Activated CD4-positive, alpha-beta memory T cell treated with anti-CD3 and anti-CD28 coated beads for 36 hours (primary cell): ENCODE results near the gene MBTPS2. TPM values are rescaled to one million over a fixed set of nuclear protein-coding genes. Genes with fewer than 3 reads are reported as not detected.

Experiments used
- CTCF ChIA-PET: fragments of 350-600 bp; sonication (Branson Sonifier 250); formaldehyde crosslinking; loops from one replicate; lab custom pipeline; 2021; ENCODE audit warnings: antibody characterized with exemption, inconsistent platforms; lab: Charles Lee
- POLR2A ChIA-PET: fragments of 350-600 bp; sonication (Branson Sonifier 250); formaldehyde crosslinking; loops from one replicate; lab custom pipeline; 2021; ENCODE audit warnings: antibody characterized with exemption; lab: Charles Lee
- DNase-seq: peaks from one replicate; pipeline ENCODE4 v3.0.0-alpha.2; 2020
- H3K27ac Mint-ChIP-seq: one replicate; pipeline ENCODE4 v1.8.0; 2021; ENCODE audit warnings: mixed read lengths
- H3K27me3 Mint-ChIP-seq: one replicate; pipeline ENCODE4 v1.8.0; 2021; ENCODE audit warnings: mixed read lengths
- H3K36me3 Mint-ChIP-seq: one replicate; pipeline ENCODE4 v1.8.0; 2021; ENCODE audit warnings: mixed read lengths
- H3K4me1 Mint-ChIP-seq: one replicate; pipeline ENCODE4 v1.8.0; 2021; ENCODE audit warnings: low read depth, mixed read lengths
- H3K4me3 Mint-ChIP-seq: one replicate; pipeline ENCODE4 v1.8.0; 2021; ENCODE audit warnings: mild to moderate bottlenecking, mixed read lengths
- H3K9me3 Mint-ChIP-seq: one replicate; pipeline ENCODE4 v1.8.0; 2021; ENCODE audit warnings: mixed read lengths
- intact Hi-C: fragments of 100-400 bp; cut with micrococcal nuclease; formaldehyde crosslinking; loops from one replicate; pipeline ENCODE4 v1.15.1; 2023
- total RNA-seq, 2 experiments: library from RNA; stranded (reverse); gene quantifications; one replicate each; pipeline ENCODE4 v1.2.3, GENCODE V29; 2021

The MBTPS2 gene
- total RNA-seq, 2 experiments from 2014 or later = 5.1 to 6.5 TPM

- H3K27ac Mint-ChIP-seq = no peak overlapping the region
Observed at GRCh38 chrX:21821875-21822274, 17.5 kb upstream of the MBTPS2 start.

GRCh38 chrX:21831496-21831895, 7.9 kb upstream of the MBTPS2 start:
- no peak overlapping the region for H3K27ac Mint-ChIP-seq
- H3K4me3 Mint-ChIP-seq = no peak overlapping the region

More at GRCh38 chrX:21821875-21822274, 17.5 kb upstream of the MBTPS2 start:
- ChIA-PET POLR2A (no interaction called here), CTCF (no interaction called here)
- Mint-ChIP-seq H3K36me3 (no peaks in the 10 kb centered on the region), H3K27me3 (no peaks in the 10 kb centered on the region), H3K4me1 (no peaks in the 10 kb centered on the region), H3K4me3 (no peak overlapping the region), H3K9me3 (no peaks in the 10 kb centered on the region)
- intact Hi-C loops = no loop called here
- DNase-seq = no peak

GRCh38 chrX:21837056-21837455, 2.4 kb upstream of the MBTPS2 start:
- Mint-ChIP-seq H3K27ac (no peak overlapping the region), H3K36me3 (no peaks in the 10 kb centered on the region), H3K27me3 (no peaks in the 10 kb centered on the region), H3K9me3 (no peaks in the 10 kb centered on the region), H3K4me1 (peaks cover 14% of the 10 kb centered on the region), H3K4me3 (no peak overlapping the region)
- ChIA-PET CTCF (no interaction called here), POLR2A (no interaction called here)
- DNase-seq = no peak
- intact Hi-C loops = no loop called here

More at GRCh38 chrX:21831496-21831895, 7.9 kb upstream of the MBTPS2 start:
- Mint-ChIP-seq H3K9me3 (no peaks in the 10 kb centered on the region), H3K4me1 (no peaks in the 10 kb centered on the region), H3K36me3 (no peaks in the 10 kb centered on the region), H3K27me3 (no peaks in the 10 kb centered on the region)
- no peak for DNase-seq
- ChIA-PET CTCF (no interaction called here), POLR2A (no interaction called here)
- intact Hi-C loops = no loop called here

- Mint-ChIP-seq H3K36me3 (peaks cover 3% of the 10 kb centered on the region), H3K27me3 (no peaks in the 10 kb centered on the region), H3K9me3 (no peaks in the 10 kb centered on the region), H3K27ac (peak overlapping the region; percentile 90), H3K4me3 (peak overlapping the region; percentile 84), H3K4me1 (peaks cover 14% of the 10 kb centered on the region)
- ChIA-PET POLR2A (interaction anchor here (1.0 kb wide), 1 partner anchor 103 kb away, joined by 5 read pairs; no protein-coding TSS in a partner anchor), CTCF (interaction anchor here (1.0 to 1.4 kb wide), 4 partner anchors 133 to 298 kb away, joined by 3 to 6 read pairs (median 4); no protein-coding TSS in a partner anchor)
- no peak for DNase-seq
- intact Hi-C loops = loop anchor here (1.0 kb wide), 1 partner anchor 101 kb away; the partner anchor contains the start of gene SMS
Observed at GRCh38 chrX:21838937-21839333, 482 bp upstream of the MBTPS2 start.

GRCh38 chrX:21840193-21840545, 752 bp downstream of the MBTPS2 start:
- no peaks in the 10 kb centered on the region for H3K27me3 Mint-ChIP-seq
- ChIA-PET POLR2A (no interaction called here), CTCF (interaction anchor here (1.4 kb wide), 1 partner anchor 221 kb away, joined by 5 read pairs; no protein-coding TSS in a partner anchor)
- H3K9me3 Mint-ChIP-seq = no peaks in the 10 kb centered on the region
- peaks cover 14% of the 10 kb centered on the region for H3K4me1 Mint-ChIP-seq
- peak overlapping the region; percentile 84 for H3K4me3 Mint-ChIP-seq
- H3K36me3 Mint-ChIP-seq = peaks cover 4% of the 10 kb centered on the region
- peak; percentile 58 for DNase-seq
- intact Hi-C loops = loop anchor here (1.0 kb wide), 2 partner anchors 86 to 132 kb away; no protein-coding TSS in a partner anchor
- peak overlapping the region; percentile 90 for H3K27ac Mint-ChIP-seq

- no peak overlapping the region for H3K27ac Mint-ChIP-seq
Observed at GRCh38 chrX:21843179-21843578, 3.8 kb downstream of the MBTPS2 start.

GRCh38 chrX:21845096-21845495, 5.7 kb downstream of the MBTPS2 start:
- no peaks in the 10 kb centered on the region for H3K27me3 Mint-ChIP-seq
- H3K36me3 Mint-ChIP-seq = peaks cover 7% of the 10 kb centered on the region
- CTCF ChIA-PET = no interaction called here
- DNase-seq = no peak
- POLR2A ChIA-PET = no interaction called here
- H3K4me1 Mint-ChIP-seq = peaks cover 12% of the 10 kb centered on the region
- no peak overlapping the region for H3K27ac Mint-ChIP-seq
- no peak overlapping the region for H3K4me3 Mint-ChIP-seq
- no peaks in the 10 kb centered on the region for H3K9me3 Mint-ChIP-seq
- intact Hi-C loops = no loop called here

More at GRCh38 chrX:21843179-21843578, 3.8 kb downstream of the MBTPS2 start:
- ChIA-PET CTCF (interaction anchor here (1.7 kb wide), 1 partner anchor 142 kb away, joined by 7 read pairs; no protein-coding TSS in a partner anchor), POLR2A (no interaction called here)
- Mint-ChIP-seq H3K4me3 (no peak overlapping the region), H3K9me3 (no peaks in the 10 kb centered on the region), H3K27me3 (no peaks in the 10 kb centered on the region), H3K36me3 (peaks cover 7% of the 10 kb centered on the region), H3K4me1 (peaks cover 13% of the 10 kb centered on the region)
- no peak for DNase-seq
- intact Hi-C loops = no loop called here

- Mint-ChIP-seq H3K27ac (no peak overlapping the region), H3K4me3 (no peak overlapping the region), H3K4me1 (no peaks in the 10 kb centered on the region), H3K9me3 (no peaks in the 10 kb centered on the region), H3K36me3 (peaks cover 7% of the 10 kb centered on the region), H3K27me3 (no peaks in the 10 kb centered on the region)
- DNase-seq = no peak
- intact Hi-C loops = no loop called here
- POLR2A ChIA-PET = no interaction called here
- CTCF ChIA-PET = no interaction called here
Observed at GRCh38 chrX:21847342-21847741, 7.9 kb downstream of the MBTPS2 start.

- Mint-ChIP-seq H3K36me3 (peaks cover 9% of the 10 kb centered on the region), H3K4me3 (no peak overlapping the region), H3K27me3 (no peaks in the 10 kb centered on the region), H3K9me3 (no peaks in the 10 kb centered on the region), H3K27ac (no peak overlapping the region), H3K4me1 (no peaks in the 10 kb centered on the region)
- intact Hi-C loops = no loop called here
- ChIA-PET POLR2A (no interaction called here), CTCF (no interaction called here)
- no peak for DNase-seq
Observed at GRCh38 chrX:21853578-21853977, 14.2 kb downstream of the MBTPS2 start.

GRCh38 chrX:21855937-21856415, 16.6 kb downstream of the MBTPS2 start, which contains the start of gene YY2:
Gene YY2 (plus strand): TSS chrX:21855987. CDS start chrX:21856485, 498 bp downstream.
- Mint-ChIP-seq H3K4me3 (no peak within 1 kb of the TSS), H3K27ac (no peak within 1 kb of the TSS), H3K27me3 (no peaks in the 10 kb centered on the region), H3K36me3 (peaks cover 9% of the 10 kb centered on the region), H3K4me1 (no peaks in the 10 kb centered on the region), H3K9me3 (no peaks in the 10 kb centered on the region)
- POLR2A ChIA-PET = no interaction called here
- intact Hi-C loops = no loop called here
- DNase-seq = no peak
- CTCF ChIA-PET = no interaction called here

GRCh38 chrX:21856504-21856903, 17.1 kb downstream of the MBTPS2 start:
- intact Hi-C loops = no loop called here
- CTCF ChIA-PET = no interaction called here
- H3K36me3 Mint-ChIP-seq = peaks cover 9% of the 10 kb centered on the region
- H3K9me3 Mint-ChIP-seq = no peaks in the 10 kb centered on the region
- no peaks in the 10 kb centered on the region for H3K4me1 Mint-ChIP-seq
- H3K4me3 Mint-ChIP-seq = no peak overlapping the region
- H3K27me3 Mint-ChIP-seq = no peaks in the 10 kb centered on the region
- no peak for DNase-seq
- no peak overlapping the region for H3K27ac Mint-ChIP-seq
- POLR2A ChIA-PET = no interaction called here

- H3K27me3 Mint-ChIP-seq = no peaks in the 10 kb centered on the region
- H3K4me3 Mint-ChIP-seq = no peak overlapping the region
- ChIA-PET CTCF (no interaction called here), POLR2A (no interaction called here)
- no peak overlapping the region for H3K27ac Mint-ChIP-seq
- intact Hi-C loops = no loop called here
- DNase-seq = no peak
- H3K9me3 Mint-ChIP-seq = no peaks in the 10 kb centered on the region
- H3K36me3 Mint-ChIP-seq = no peaks in the 10 kb centered on the region
- H3K4me1 Mint-ChIP-seq = no peaks in the 10 kb centered on the region
Observed at GRCh38 chrX:21863241-21863640, 23.8 kb downstream of the MBTPS2 start.

- no peaks in the 10 kb centered on the region for H3K27me3 Mint-ChIP-seq
- CTCF ChIA-PET = no interaction called here
- DNase-seq = no peak
Observed at GRCh38 chrX:21865436-21865835, 26.0 kb downstream of the MBTPS2 start.

More at GRCh38 chrX:21865436-21865835, 26.0 kb downstream of the MBTPS2 start:
- intact Hi-C loops = no loop called here
- Mint-ChIP-seq H3K36me3 (peaks cover 1% of the 10 kb centered on the region), H3K4me3 (no peak overlapping the region), H3K4me1 (no peaks in the 10 kb centered on the region), H3K9me3 (no peaks in the 10 kb centered on the region), H3K27ac (no peak overlapping the region)
- POLR2A ChIA-PET = no interaction called here
